RCC 7860 (cell line): ENCODE measurements around the gene CAGE1.
"Not testable (repeated sequence)": the region's sequence is repeated elsewhere in the genome, so short reads cannot be mapped to it uniquely, and the experiment has no call there.

Source experiments
- DNase-seq: peaks from one replicate; pipeline ENCODE4 v3.0.0-alpha.2; 2015; ENCODE audit warnings: low spot score
- FAIRE-seq: peaks from 2 replicates; lab custom pipeline; 2012; peaks lifted over from hg19 to GRCh38; lab: Jason Lieb, UNC

CAGE1 gene

DNA sequence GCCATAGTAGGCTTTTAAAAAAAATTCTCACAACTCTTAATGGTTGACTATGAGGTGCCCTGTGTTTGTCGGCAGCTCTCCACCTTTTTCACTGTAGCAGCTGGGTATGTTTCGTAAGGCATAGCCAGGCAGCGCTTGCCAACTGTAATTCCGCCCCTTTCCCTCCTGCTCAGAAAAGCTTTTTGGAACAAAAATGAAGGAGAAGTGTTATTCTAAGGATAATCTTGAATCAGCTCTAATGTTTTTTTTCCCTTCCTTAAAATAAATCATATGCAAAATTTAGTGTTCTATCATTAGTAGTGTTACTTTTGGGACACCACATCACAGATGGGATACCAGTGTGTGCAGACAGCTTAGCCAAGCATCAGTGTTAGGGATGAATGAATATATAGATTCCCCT lies 21.3 kb upstream of the CAGE1 start:
- DNase-seq, result no peak
- FAIRE-seq, result no peak

DNA sequence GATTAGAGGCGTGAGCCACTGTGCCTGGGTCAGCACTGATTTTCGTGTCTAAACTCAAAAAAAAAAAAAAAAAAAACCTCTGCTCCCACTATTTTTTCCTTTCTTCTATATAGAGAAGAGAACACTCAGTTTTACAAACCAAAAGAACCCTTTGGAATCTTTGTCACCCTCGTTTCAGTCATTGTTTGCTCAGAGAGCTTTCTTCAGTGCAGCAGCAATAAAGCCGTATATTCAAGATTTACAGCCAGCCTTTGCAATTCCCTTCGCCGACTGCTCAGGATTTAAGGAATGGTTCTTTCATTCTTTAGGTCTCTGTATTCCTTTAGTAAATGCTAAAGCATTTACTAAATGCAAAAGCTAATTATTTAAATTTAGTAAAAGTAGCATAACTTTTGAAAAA lies 20.2 kb upstream of the CAGE1 start:
- DNase-seq (no peak), FAIRE-seq (no peak)

DNA sequence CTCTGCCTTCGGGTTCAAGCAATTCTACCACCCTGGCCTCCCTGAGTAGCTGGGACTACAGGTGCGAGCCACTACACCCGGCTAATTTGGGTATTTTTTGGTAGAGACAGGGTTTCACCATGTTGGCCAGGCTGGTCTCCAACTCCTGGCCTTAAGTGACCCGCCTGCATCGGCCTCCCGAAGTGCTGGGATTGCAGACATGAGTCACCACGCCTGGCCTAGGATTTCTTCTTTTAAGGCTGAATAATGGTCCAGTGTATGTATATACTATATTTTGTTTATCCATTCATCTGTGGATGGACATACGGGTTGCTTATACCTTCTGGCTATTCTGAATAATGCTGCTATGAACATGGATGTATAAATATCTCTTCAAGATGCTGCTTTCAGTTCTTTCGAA lies 17.2 kb upstream of the CAGE1 start:
- FAIRE-seq (no peak), DNase-seq (no peak)

- DNase-seq, result no peak
- FAIRE-seq, result no peak
Observed at GRCh38 chr6:7404546-7404945, 15.0 kb upstream of the CAGE1 start.

DNA sequence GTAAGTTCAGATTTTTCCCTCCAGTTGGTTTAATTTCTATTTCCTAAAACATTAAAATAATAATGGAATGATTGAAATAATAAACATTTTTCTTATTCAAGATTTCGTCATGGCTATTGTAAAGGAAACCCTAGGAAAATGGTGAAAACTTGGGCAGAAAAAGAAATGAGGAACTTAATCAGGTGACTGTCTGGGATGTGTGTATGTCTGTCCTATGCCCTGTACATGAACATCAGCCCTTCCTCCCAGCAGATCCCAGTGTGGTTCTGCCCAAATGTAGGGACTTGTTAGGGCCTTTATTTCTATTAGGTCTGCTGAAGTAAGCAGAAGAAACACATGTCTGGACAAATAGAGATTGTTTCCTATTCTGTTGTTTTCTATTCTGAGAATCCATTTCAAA lies 13.2 kb upstream of the CAGE1 start:
- no peak for DNase-seq
- no peak for FAIRE-seq

DNA sequence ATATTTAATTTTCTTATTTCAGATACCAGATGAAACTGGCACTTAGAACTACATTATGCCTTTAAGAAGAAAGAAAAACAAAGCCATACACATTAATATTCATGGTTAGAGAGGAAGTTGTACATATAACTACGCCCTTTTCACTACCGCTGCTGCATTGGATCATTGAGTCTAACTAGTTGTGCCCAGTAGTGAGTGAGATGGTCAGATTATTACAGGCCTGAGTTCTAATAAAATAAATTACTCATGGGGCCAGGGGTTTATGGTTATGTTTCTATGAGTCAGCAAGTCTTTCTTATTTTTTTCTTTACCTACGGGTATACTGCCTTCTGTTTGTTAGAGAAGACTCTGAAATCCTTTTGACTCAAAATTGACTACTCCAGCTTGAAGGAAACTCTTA lies 11.5 kb upstream of the CAGE1 start:
- FAIRE-seq (no peak), DNase-seq (no peak)

- DNase-seq, result no peak
- no peak for FAIRE-seq
Observed at GRCh38 chr6:7392402-7392801, 2.9 kb upstream of the CAGE1 start.

GRCh38 chr6:7391151-7391550 lies 1.6 kb upstream of the CAGE1 start:
- DNase-seq (no peak), FAIRE-seq (no peak)

- no peak for FAIRE-seq
Observed at GRCh38 chr6:7390226-7390878, 810 bp upstream of the CAGE1 start.

DNA sequence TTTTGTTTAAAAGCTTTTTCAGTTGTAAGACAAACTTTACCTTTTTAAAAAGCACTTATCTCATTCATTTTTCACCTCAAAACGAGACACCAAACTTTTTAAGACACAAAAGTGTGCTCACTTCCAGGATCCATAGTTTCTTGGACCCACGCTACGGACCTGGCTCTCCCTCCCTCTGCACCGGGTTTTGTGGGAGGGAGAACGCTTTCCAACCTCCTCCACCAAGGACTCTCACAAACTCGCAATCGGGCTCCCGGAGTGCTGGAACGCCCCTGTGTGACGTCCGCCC lies 436 bp downstream of the CAGE1 start:
- DNase-seq, result no peak
- FAIRE-seq, result no peak

More at GRCh38 chr6:7390226-7390878, 810 bp upstream of the CAGE1 start:
- DNase-seq, result no peak

GRCh38 chr6:7381092-7381491 lies 8.4 kb downstream of the CAGE1 start:
- DNase-seq, result no peak
- no peak for FAIRE-seq

DNA sequence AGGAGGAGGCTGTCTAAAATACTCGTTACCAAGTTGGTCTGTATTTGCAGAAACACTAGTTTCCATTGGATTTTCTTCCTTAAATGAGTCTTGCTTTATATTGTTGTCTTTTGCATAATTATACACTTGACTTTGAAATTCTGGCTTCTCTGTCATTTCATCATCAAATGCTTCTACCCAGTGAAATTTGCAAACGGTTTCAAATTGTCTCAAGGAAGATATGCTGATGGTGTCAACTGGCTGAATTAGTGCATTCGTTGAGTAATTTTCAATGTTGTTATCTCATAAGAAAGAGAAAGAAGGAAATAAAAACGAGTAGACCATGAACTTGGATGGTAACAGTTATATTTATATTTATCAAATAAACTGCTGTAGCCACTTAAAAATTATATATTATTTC lies 10.8 kb downstream of the CAGE1 start:
- FAIRE-seq, result no peak
- no peak for DNase-seq

- DNase-seq, result no peak
- no peak for FAIRE-seq
Observed at GRCh38 chr6:7377961-7378360, 11.6 kb downstream of the CAGE1 start.

GRCh38 chr6:7373739-7374138 lies 15.8 kb downstream of the CAGE1 start:
- FAIRE-seq (no peak), DNase-seq (no peak)

DNA sequence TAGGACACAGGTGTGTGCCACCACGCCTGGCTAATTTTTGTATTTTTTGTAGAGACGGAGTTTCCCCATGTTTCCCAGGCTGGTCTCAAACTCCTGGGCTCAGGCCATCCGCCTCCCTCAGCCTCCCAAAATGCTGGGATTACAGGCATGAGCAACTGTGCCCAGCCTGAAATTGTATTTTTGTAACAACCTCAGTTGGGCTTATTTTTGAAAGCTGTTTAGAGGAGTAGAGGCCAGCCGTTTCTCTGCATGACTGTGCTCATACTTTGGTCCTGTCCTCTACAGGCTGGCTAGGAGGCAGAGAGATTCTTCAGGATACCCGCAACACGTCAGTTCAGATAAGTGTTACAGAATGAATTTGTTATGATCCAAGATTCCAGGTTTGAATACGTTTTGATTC lies 22.1 kb downstream of the CAGE1 start:
- FAIRE-seq (no peak), DNase-seq (no peak)

- FAIRE-seq, DNase-seq: not testable (repeated sequence)
Observed at GRCh38 chr6:7351916-7352315, 37.6 kb downstream of the CAGE1 start.

- FAIRE-seq, result not testable (repeated sequence)
Observed at GRCh38 chr6:7350591-7350990, 39.0 kb downstream of the CAGE1 start.

DNA sequence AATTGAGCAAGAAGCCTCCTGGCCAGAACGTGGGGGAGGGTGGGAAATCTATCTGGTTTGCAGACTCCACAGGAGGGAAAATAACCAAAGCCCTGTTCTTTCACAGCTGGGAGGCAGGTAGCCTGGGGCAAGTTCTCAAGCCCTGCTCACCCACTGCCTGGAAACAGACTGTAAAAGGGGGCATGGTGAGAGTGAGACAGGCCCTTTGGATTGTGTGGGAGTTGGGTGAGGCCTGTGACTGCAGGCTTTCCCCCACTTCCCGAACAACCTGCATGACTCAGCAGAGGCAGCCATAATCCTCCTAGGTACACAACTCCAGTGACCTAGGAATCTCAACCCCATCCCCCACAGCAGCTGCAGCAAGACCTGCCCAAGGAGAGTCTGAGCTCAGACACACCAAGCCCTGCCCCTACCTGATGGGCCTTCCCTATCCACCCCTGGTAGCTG lies 42.0 kb downstream of the CAGE1 start:
- peak; percentile 18 for DNase-seq
- FAIRE-seq, result not testable (repeated sequence)

More at GRCh38 chr6:7350591-7350990, 39.0 kb downstream of the CAGE1 start:
- not testable (repeated sequence) for DNase-seq

DNA sequence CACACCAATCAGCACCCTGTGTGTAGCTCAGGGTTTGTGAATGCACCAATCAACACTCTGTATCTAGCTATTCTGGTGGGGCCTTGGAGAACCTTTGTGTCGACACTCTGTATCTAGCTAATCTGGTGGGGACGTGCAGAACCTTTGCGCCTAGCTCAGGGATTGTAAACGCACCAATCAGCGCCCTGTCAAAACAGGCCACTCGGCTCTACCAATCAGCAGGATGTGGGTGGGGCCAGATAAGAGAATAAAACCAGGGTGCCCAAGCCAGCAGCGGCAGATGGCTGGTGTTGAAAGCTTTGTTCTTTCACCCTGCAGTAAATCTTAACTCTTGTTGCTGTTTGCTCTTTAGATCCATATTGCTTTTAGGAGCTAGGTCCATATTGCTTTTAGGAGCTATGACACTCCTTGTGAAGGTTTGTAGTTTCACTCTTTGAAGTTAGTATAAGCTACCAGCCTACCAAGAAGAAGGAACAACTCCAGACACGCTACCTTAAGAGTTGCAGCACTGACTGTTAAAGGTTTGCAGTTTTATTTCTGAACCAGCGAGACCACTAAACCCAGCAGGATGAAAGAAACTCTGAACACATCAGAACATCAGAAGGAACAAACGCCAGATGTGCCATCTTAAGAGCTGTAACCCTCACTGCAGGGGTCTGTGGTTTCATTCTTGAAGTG lies 44.6 kb downstream of the CAGE1 start:
- DNase-seq, FAIRE-seq: not testable (repeated sequence)

GRCh38 chr6:7343546-7344475 lies 45.7 kb downstream of the CAGE1 start:
- FAIRE-seq (no peak), DNase-seq (no peak)

DNA sequence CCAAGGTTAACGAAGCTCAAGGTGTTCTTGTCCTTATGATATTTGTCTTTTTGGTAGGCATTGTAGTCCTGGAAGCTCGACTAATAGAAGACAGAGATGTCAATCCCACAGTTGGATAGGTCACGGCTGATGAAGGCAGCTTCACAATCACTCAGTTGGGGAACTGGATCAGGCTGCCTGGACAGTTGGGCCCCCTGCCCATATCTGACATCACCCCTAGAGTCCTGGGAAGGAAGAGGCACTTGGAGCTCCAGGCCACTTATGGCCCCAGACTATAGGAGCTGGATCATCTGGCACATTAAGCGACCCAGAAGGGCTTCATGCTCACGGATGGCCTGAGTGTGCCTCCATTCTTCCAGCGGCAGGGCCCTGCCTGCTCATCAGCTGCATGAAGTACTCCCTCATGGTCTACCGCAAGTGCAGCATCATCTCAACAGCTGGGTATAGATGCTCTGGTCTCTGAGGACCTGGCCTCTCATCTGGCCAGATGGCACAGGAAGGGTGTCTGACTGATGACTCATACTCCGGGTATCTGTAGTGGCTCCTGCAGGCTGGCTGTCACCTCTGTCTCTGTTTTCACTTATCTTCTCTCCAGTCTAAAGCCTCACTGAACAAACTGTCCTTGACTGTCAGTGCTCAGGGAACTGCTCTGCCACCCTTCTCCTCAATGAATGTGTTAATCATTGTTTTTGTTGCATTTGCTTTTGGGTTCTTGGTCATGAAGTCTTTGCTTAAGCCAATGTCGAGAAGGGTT lies 47.4 kb downstream of the CAGE1 start:
- peak; percentile 16 for DNase-seq

More for the DNA sequence above, 47.4 kb downstream of the CAGE1 start:
- no peak for FAIRE-seq
